Activated CD8-positive, alpha-beta memory T cell treated with anti-CD3 and anti-CD28 coated beads, Interleukin-2, amount 50 U/mL, for 24 hours (primary cell): Measurements from ENCODE around the gene TNFRSF9.
"Not testable (repeated sequence)": the region's sequence is repeated elsewhere in the genome, so short reads cannot be mapped to it uniquely, and the experiment has no call there.

Source experiments
- DNase-seq: peaks from one replicate; pipeline ENCODE4 v3.0.0-alpha.2; 2020; ENCODE audit errors: extremely low read depth

TNFRSF9 gene

GRCh38 chr1:7961216-7962013 is 20.8 kb upstream of the TNFRSF9 start, which contains the start of gene PARK7:
Gene PARK7, plus strand, starts transcription at chr1:7961711. Its CDS starts 1,075 bp downstream, at chr1:7962786.
- peak; percentile 100 for DNase-seq

GRCh38 chr1:7960867-7961215 is 20.2 kb upstream of the TNFRSF9 start:
- DNase-seq, result no peak

- no peak for DNase-seq
Measured at GRCh38 chr1:7960165-7960564, 19.5 kb upstream of the TNFRSF9 start.

- DNase-seq, result no peak
Measured at GRCh38 chr1:7956218-7957032, 15.8 kb upstream of the TNFRSF9 start.

GRCh38 chr1:7954683-7955082 is 14.0 kb upstream of the TNFRSF9 start:
- no peak for DNase-seq

- DNase-seq, result peak; percentile 70
Measured at GRCh38 chr1:7953850-7954609, 13.4 kb upstream of the TNFRSF9 start.

GRCh38 chr1:7952791-7953190 is 12.2 kb upstream of the TNFRSF9 start:
- not testable (repeated sequence) for DNase-seq

- no peak for DNase-seq
Measured at GRCh38 chr1:7948960-7949359, 8.3 kb upstream of the TNFRSF9 start.

- no peak for DNase-seq
Measured at GRCh38 chr1:7943251-7943650, 2.6 kb upstream of the TNFRSF9 start.

- DNase-seq, result no peak
Measured at GRCh38 chr1:7942214-7942921, 1.7 kb upstream of the TNFRSF9 start.

GRCh38 chr1:7941437-7941793 is 776 bp upstream of the TNFRSF9 start:
- DNase-seq, result no peak

- no peak for DNase-seq
Measured at GRCh38 chr1:7940034-7940433, 605 bp downstream of the TNFRSF9 start.

- no peak for DNase-seq
Measured at GRCh38 chr1:7938070-7938469, 2.6 kb downstream of the TNFRSF9 start.

GRCh38 chr1:7932524-7933138 is 8.0 kb downstream of the TNFRSF9 start:
- DNase-seq, result no peak

- no peak for DNase-seq
Measured at GRCh38 chr1:7931446-7931812, 9.2 kb downstream of the TNFRSF9 start.

GRCh38 chr1:7930645-7931445 is 9.8 kb downstream of the TNFRSF9 start:
- no peak for DNase-seq

- no peak for DNase-seq
Measured at GRCh38 chr1:7929637-7930036, 11.0 kb downstream of the TNFRSF9 start.

- DNase-seq, result no peak
Measured at GRCh38 chr1:7928247-7928646, 12.4 kb downstream of the TNFRSF9 start.

- not testable (repeated sequence) for DNase-seq
Measured at GRCh38 chr1:7927061-7927460, 13.6 kb downstream of the TNFRSF9 start.

- DNase-seq, result no peak
Measured at GRCh38 chr1:7922301-7922700, 18.3 kb downstream of the TNFRSF9 start.
